GM19023 (cell line): Measurements from ENCODE around the gene LAD1.
A peak's percentile ranks its signal among the peaks of the same experiment; 100 is the strongest.

Experiments
- ATAC-seq: cut with Tn5 transposase; IDR thresholded peaks from one replicate; pipeline ENCODE4 v1.9.1; 2021; ENCODE audit warnings: mild to moderate bottlenecking, moderate library complexity; ENCODE audit not compliant: unreplicated experiment

Gene LAD1

DNA sequence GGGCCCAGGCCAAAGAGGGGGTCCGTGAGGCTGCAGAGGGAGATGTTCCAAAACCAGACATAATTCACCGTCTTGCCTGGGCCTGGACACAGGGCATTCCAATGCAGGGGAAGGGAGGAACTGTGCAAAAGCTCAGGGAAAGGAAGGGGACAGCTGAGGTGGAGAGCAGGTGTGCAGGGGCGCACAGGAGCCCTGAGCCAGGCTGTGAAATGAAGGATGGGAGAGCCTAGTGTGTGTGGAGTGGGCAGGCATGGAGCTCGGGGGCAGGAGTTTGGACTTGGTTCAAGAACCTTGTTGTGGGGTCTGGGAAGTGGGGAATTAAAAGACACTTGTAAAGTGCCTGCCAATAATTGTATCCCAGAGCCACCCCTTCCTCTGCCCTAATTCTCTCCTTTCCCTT lies 20.1 kb upstream of the LAD1 start:
- no peak for ATAC-seq

DNA sequence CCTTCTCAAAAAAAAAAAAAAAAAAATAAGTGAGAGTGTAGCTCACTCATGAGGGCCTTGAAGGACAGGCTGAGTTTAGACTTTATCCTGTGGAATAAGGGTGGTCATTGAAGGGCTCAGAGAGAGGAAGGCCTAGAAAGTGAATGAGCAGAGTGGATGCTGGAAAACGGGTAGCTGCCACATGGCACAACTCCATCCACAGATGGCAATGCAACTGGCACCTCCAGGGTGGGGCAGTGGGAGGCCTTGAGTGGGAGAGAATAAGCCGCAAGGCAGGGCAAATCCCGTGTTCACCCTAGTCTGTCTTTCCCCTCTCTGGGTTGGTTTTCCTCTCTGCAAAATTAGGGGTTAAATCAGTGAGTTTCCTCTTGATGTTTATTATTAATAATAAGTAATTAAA lies 19.3 kb upstream of the LAD1 start:
- no peak for ATAC-seq

DNA sequence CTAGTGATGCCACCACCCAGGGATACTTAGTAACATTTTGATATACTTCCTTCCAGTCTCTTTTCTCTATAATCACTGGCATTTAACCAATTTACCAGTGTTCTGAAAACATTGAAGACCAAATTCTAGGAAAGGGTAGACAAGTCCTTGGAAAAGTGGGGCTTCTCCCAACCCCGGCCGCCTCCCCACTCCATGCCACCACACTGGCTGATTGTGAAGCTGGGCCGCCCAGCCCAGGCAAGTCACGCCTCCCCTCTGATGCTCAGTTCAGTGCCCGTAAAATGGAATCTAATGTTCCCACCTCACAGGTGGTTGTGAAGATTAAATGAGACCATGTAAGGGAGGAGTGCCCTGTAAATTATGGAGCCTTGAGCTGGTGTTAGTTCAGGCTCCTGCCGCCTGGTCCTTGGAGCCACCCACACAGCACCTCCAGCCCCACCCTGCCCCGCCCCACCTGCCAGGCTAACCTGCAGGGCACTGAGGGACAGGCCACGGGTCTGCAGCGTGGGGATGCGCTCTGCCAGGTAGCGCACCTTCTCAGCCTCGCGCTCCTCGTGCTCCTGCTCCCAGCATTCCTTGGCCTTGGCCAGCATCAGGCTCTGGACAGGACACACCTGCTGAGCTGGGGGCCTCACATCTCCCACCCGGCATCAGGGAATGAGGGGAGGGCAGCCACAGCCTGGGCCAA lies 15.1 kb upstream of the LAD1 start:
- no peak for ATAC-seq

DNA sequence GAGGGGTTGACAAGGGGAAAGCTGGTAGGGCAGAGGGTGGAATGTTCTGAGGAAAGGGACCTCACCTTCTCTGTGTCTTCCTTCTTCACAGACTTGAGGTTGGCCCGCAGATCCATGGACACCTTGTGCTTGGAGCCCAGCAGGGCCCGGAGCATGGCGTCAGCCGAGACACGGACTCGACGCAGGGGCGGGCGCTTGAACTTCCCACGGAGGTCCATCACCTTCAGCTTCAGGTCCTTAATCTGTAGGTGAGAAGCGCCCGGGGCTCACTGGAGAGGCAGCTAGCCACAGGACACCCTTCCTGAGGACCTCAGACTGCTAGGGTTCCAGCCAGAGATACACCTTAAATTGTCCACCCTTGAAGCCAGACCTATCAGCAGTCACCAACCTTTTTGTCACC lies 12.2 kb upstream of the LAD1 start:
- no peak for ATAC-seq

DNA sequence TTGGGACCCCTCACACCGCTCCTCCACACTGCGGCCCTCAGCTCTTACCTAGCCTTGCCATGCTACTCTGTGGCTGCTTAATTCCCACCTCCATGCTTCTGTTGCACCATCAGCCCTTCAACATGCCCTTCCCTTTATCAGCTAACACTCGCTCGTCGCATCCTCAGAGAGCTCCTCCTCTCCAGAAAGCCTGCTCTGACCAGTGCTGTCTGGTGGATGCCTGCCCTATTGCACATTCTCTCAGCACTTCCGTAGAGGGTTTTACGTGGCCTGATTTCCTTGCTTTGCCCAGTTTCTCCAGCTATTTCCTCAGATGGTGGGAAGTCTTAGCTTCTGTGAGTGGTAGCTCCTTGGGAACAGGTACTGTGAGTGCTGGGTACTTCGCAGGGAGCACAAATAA lies 10.3 kb upstream of the LAD1 start:
- no peak for ATAC-seq

DNA sequence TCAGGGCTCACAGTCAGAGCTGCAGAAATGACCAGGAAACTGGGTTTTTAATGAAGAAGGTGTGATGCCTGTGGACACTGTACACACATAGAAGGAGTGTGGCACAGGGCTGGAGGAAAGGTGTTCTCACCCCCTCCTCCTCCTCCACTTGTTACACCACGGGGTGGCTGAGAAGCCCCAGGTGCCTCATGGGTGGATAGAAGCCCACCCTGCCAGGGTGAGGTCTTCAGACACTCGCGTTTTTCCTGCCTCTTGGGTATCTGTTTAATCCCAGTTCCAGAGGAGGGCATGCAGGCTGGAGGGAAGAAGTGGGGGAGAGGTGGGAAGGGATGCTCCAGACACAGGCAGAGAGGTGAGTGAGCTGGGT lies 9.7 kb upstream of the LAD1 start:
- ATAC-seq, result no peak

DNA sequence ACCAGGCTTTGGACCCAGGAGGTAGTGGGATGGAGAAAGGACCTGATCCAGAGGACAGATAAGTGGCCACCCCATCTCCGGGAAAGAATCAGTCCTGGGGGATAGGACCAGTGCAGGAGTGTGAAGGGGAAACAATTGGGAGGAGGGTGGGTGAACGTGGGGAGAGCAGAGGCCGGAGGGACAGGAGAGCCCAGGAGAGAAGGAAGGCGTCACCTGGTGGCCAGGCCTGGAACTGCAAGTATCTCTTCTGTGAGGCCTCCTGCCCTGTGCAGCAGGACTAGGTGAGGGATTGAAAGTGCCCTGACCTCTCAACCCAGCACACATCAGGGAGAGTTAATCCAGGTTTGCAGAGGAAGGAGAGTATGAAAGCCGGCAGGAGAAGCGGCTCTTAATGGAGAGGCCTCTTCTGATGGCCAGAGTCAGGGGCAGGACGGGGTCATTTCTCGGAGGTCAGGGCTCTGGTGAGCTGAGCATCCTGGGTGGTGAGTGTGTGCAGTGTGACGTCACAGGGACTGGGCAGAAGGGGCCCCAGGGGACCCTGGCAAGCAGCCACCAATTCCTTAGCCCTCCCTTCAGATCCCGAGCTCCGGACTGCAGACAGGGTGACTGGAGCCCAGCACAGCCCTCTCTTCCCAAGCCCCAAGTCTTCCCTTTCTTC lies 9.2 kb upstream of the LAD1 start:
- ATAC-seq, result peak; percentile 36

DNA sequence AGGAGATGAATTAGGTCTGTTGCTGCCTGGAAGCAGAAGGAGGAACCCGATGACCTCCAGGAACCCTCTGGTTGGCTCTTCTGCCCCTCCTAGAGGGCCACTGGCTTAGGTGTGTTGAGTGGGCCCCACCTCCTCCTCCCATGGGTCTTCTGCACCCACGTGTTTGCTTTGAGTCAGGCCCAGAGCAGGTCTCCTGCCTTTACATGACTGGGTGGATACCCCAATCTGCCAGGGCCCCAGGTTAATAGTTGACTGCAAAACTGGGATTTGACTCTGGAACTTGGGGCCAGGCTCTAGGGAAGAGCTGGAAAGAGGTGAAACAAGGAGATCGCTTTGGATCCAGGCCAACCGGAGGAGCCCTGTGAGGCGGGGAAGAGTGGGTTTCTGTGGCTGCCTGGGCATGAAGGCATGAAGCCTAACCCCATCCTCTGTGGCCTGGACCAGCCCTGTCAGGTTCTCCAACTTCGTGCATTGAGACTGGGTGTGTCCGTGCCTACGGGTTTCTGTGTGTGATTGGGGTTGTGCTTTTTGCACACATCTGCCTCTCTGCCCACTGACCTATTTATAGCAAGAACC lies 7.8 kb upstream of the LAD1 start:
- no peak for ATAC-seq

DNA sequence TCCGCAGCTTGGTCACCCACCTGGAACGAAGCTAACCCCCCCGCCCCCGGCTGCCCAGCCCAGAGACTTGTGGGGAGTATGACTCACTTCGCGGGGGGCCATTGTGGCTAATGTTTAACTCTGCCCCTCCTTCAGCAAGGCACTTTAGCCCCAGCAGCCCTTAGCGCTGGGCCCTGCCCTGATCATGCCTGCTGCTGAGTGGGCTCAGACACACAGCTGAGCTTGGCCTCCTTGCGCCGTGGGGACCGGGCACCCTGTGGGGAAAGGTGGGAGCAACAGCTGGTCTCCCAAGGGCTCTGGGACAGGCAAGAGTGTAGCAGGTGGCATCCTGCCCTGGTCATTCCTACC lies 6.3 kb upstream of the LAD1 start:
- ATAC-seq, result peak; percentile 55

DNA sequence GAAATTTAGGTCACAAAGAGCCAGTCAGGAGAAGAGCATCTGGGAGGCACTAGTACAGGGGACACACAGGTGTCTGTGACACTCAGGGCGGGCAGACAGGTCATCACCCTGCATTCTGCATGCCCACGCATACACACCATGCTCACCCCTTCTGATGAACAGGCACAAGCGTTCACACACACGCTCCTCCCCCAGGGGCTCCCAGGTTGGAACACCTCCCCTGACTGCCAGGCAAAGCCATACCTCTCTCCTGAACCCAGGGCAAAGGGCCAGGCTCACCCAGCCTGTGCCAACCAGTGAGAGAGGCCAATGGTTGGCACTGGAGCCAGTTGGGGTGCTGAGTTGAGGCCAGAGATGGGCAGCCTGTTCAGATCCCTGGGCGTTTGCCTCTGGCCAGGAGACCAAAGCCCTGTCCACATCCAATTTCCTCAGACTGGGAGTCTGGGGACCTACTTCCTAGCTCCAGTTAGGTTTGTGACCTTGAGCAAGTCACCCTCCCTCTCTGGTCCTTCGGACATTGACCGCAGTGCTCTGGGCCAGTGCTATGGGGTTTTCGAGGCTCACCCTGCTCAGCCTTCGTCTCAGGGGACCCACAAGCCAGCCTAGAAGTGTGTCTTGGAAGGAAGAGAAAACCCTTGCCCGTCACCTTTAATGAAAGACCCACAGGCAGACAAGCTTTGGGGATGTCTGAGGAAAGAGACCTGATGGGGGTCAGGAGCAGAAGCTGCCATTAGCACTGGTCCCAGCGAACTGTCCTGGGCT lies 5.8 kb upstream of the LAD1 start:
- ATAC-seq, result peak; percentile 14

DNA sequence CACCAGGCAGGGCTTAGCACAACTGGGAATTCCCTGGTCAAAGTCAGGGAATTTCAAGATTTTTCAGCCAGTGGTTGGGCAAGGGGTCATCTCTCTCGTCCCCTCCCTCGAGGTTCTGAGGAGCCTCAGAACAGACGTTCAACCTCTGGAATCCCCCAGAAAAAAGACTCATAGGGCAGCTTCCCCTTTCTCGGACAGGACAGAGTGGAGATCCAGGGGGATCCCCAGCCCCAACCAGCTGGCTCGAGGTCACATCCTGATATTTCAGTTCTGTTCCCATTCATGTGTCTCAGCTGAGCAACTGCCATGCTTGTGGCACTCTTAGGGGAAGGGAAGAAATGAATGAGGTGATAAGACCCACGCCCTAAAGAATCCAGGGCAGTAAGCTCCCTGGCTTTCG lies 4.9 kb upstream of the LAD1 start:
- no peak for ATAC-seq

DNA sequence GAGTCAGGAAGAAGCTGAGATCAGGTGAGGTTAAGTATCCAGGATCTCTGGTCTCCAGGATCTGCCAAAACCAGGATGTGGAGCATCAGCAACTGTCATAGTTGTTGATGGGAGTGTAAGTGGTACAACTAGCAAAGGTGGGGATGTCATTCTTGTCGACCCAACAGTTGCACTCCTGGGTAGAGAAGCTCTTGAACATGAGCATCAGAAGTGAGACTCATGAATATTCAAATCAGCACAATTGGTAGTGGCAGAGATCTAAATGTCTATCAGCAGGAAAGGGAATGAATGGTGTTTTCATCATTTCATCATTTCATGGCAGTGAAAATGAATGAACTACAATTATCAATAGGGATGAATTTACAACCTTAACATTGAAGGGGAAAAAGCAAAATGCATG lies 4.2 kb upstream of the LAD1 start:
- ATAC-seq, result no peak

DNA sequence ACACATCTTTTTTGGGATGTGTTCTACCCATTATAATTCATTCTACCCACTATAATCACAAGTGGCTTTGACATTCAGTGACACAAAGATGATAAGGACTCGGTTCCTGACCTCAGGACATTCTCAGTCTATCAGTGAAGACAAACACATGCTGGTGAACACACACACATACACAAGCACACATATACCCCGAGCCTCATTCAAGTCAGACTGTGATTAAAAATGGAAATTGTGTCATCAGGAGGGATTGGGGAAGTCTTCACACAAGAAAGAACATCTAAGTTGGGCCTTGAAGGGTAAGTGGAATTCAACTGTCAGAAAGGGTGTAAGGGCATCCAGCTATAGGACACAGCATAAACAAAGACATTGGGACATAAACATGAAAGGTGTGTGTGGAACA lies 2.6 kb upstream of the LAD1 start:
- no peak for ATAC-seq

DNA sequence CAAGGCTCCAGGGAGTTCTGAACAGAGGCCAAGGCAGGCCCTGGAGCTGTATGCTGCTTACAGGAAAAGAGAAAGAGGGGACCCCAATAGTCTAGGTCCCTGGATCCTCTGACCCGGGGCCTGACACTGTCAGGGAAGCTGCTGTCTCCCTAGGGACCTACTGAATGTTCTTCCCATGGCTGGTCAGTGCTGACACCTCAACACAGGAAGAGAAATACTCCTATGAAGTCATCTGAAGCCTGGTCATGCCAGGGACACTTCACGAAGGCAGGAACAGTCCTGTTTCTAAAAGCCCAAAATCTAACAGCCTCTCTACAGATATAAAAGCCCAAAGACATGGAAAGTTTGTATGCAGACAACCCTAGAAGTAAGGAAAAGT lies 1.7 kb upstream of the LAD1 start:
- ATAC-seq, result no peak

DNA sequence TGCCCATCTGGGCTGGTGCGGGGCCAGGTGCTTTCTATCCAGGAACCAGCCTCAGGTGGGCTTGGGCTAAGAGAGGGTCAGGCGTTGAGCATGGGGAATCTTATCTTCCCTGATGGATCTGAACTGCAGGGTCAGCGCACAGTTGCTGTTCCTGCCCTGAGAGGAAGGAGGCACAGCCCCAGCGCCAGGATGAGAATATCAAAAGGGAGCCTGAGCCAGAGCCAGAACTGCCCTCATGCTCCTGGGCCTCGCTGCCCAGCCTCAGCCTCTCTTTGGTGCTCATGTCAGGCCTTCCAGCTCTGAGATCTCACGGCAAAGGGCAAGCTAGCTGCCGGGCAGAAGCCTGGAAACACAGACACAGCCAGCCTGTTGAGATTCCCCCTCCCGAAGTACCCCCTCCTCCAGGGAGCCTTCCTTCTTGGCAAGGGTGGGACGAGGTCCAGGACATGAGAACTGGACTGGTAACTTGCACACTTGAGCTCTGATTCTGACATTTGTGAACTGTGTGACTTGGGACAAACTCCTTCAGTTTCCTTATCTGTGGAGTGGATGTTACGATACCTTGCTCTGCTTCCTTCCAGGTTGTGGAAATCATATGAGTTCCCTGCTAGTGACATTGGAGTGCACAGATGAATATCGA lies 1.2 kb upstream of the LAD1 start:
- no peak for ATAC-seq

DNA sequence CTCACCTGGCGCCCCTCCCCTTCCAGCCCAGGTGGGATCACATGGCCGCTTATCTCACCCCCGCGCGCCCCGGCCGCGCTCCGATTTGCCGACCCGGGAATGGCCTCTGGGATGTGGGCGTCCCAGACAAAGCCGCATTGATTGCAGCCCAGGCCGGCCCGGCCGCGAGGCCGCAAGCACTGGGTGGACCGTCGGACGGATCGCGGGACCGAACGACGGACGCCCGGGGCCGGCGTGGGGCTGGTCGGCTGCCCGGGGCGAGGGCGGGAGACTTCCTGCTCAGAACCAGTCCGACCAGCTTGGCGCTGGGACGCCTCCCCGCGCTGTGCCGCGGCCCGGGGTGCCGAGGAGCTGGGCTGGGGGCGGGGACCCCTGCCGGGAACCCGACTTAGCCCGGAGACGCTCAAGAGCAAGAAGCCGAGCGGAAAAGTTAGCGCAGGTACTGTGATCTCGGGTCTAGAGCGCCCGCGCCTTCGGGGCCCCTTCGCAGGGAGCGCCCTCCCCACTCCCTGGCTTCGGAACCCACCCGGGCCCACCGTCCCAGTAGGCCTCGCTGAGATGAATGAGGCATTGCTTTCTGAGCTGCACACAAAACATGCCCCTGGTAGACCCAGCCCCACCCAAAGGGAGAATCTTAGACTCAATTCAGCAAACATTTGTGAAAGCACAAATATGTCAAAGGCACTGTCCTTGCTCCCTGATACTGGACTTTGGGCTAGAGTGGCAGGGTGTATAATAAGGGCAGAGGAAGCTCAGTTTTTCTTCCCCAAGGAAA lies 415 bp upstream of the LAD1 start:
- ATAC-seq, result no peak

DNA sequence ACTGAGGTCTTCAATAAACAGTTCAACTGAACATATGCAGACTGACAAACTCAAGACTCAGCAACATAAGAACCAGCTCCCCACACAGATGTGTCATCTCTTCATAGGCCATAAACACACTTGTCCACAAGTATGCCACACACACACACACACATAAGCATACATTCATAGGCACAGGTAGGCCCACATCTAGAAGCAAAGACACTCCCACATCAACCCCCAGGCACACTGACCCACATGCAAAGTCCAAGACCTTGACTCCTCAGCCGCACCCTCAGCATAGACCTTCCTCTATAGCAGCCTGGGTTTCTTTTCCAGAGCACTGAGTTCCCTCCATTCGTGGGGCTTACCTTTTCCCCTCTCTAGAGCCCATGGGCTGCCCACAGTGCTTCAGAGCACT lies 1.4 kb downstream of the LAD1 start:
- no peak for ATAC-seq

DNA sequence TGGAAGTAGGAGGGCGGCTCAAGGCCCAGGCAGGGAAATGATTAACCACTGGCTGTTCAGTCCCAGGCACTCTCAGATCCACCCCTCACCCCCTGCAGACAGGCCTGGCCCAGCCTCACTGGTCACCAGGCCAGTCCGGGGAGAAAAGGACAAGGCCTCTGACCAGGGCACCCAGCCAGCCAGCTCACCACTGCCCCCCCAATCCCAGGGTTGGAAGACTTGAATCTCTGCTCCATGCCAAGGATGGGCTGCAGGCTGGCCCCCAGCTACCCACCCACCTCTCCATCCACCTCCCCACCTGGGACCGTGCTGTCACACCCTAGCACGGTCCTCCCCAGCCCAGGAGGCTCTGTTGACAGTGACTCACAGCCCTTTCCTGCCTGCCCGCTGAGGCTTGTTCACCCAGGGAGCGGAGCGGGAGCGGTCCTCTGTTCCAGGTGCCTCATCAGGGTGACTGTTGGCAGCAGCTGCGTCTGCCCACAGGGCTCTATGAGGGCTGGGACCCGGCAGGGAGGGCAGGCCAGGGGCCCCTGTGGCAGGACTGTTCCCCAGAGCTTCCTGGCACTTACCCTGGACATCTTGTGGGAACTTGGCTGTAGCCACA lies 2.2 kb downstream of the LAD1 start:
- ATAC-seq, result no peak

DNA sequence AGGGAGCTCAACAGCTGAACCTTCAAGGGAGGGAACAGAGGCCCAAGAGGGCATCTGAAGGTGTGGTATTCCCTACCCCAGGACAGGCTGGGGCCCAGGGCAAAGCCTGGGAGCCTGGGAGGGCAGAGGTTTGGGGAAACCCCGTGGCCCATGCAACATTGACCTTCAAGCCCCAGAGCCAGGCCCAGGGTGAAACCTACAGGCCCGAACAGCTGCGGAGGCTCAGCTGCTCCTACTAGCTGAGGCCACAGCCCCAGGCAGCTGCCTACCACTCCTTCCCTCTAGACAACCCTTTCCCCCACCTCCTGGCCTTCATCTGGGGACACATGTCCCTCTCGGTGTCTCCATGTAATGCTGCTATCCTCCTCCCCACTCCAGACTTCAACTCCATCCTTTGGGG lies 3.2 kb downstream of the LAD1 start:
- ATAC-seq, result no peak

DNA sequence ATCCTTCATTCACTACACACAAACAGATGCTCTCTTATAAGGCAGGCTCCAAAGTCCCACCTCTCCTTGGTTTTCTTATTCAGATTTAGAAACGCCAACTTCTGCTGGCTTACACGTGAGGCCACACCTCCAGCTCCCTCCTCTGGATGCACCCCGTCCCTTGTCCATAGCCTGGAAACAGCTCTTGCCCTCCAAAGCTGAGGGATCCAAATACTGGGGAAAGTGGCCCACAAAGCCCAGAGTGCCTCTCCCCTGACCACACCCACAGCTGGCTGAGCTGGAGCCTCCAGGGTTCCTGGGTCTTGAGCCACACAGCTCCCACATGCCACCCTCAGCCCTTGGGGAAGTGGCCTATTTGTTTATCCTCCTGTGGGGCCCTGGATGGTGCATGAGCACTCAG lies 4.5 kb downstream of the LAD1 start:
- no peak for ATAC-seq

DNA sequence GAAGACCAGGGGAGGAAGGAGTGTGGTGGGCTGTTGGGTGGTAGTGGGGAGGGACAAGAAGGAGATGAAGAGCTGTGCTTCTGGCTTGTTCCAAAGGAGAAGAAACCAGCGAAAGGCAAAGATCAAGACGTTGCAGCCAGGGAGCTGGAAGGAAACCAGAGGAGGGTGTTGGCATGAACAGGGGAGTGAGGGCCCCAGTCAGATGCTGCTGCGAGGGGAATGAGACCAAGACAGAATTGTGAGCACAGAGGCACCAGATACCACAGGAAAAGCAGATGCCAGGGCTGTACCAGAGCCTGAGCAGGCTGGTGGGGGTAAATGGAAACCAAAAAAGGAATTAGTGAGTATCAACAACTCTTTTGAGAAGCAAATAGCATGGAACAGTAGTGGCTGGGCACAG lies 6.0 kb downstream of the LAD1 start:
- ATAC-seq, result no peak
